GM23338 (cell line): ENCODE data around the gene TBX3. TPM values are rescaled to one million over a fixed set of nuclear protein-coding genes. Genes with fewer than 3 reads are reported as not detected.

Source experiments
- ATAC-seq: fragments of 200-7000 bp; cut with Tn5 transposase; 3 replicates; pipeline ENCODE4 v1.9.1; 2020
- DNase-seq: peaks from one replicate; pipeline ENCODE4 v3.0.0-alpha.2; 2015; ENCODE audit warnings: low spot score
- H2AFZ ChIP-seq: fragments of 200-600 bp; sonication (generic); 2 replicates; pipeline ENCODE4 v1.8.0; 2016; ENCODE audit warnings: antibody characterized with exemption, mild to moderate bottlenecking, moderate library complexity
- H3F3A ChIP-seq: fragments of 200-600 bp; sonication (generic); replicated peaks from 2 replicates; pipeline ENCODE4 v1.8.0; 2017; ENCODE audit warnings: antibody characterized with exemption, mixed run types, low read depth
- H3K27ac ChIP-seq: fragments of 200-600 bp; sonication (generic); 2 replicates; pipeline ENCODE4 v1.6.1; 2016; ENCODE audit warnings: low read depth
- H3K27me3 ChIP-seq: fragments of 200-600 bp; sonication (generic); 2 replicates; pipeline ENCODE4 v1.8.0; 2016; ENCODE audit warnings: mild to moderate bottlenecking, mixed run types, moderate library complexity; ENCODE audit not compliant: insufficient read depth
- H3K36me3 ChIP-seq: fragments of 200-600 bp; sonication (generic); 2 replicates; pipeline ENCODE4 v1.8.0; 2016; ENCODE audit warnings: mild to moderate bottlenecking; ENCODE audit not compliant: insufficient read depth
- H3K4me1 ChIP-seq: fragments of 200-600 bp; sonication (generic); 2 replicates; pipeline ENCODE4 v1.8.0; 2016; ENCODE audit warnings: mild to moderate bottlenecking, moderate library complexity; ENCODE audit not compliant: insufficient read depth
- H3K4me2 ChIP-seq: fragments of 200-600 bp; sonication (generic); 2 replicates; pipeline ENCODE4 v1.7.1; 2017; ENCODE audit warnings: mixed run types
- H3K4me3 ChIP-seq: fragments of 200-600 bp; sonication (generic); 2 replicates; pipeline ENCODE4 v1.6.1; 2016; ENCODE audit warnings: mixed run types
- H3K79me2 ChIP-seq: fragments of 200-600 bp; sonication (generic); replicated peaks from 2 replicates; pipeline ENCODE4 v1.8.0; 2017; ENCODE audit warnings: mild to moderate bottlenecking; ENCODE audit not compliant: insufficient read depth
- H3K9me2 ChIP-seq: fragments of 200-600 bp; sonication (generic); 2 replicates; pipeline ENCODE4 v1.8.0; 2017; ENCODE audit not compliant: insufficient read depth
- H4K20me1 ChIP-seq: fragments of 200-600 bp; sonication (generic); replicated peaks from 2 replicates; pipeline ENCODE4 v1.8.0; 2017; ENCODE audit warnings: mild to moderate bottlenecking; ENCODE audit not compliant: insufficient read depth
- H3K27ac Mint-ChIP-seq: 2 replicates; pipeline ENCODE4 v1.8.0; 2020; ENCODE audit warnings: inconsistent platforms, mild to moderate bottlenecking, moderate library complexity, mixed read lengths
- H3K27me3 Mint-ChIP-seq: 3 replicates; pipeline ENCODE4 v1.8.0; 2022; ENCODE audit warnings: low read depth, mild to moderate bottlenecking, moderate library complexity, mixed read lengths, inconsistent platforms; ENCODE audit not compliant: insufficient read depth, poor library complexity
- H3K36me3 Mint-ChIP-seq: 3 replicates; pipeline ENCODE4 v1.8.0; 2021; ENCODE audit warnings: low read depth, mild to moderate bottlenecking, inconsistent platforms, moderate library complexity, mixed read lengths
- H3K4me1 Mint-ChIP-seq: 3 replicates; pipeline ENCODE4 v1.8.0; 2020; ENCODE audit warnings: mild to moderate bottlenecking, inconsistent platforms, mixed read lengths
- H3K4me3 Mint-ChIP-seq: 3 replicates; pipeline ENCODE4 v1.8.0; 2021; ENCODE audit warnings: moderate library complexity, mild to moderate bottlenecking, inconsistent platforms, mixed read lengths
- H3K9me3 Mint-ChIP-seq: 3 replicates; pipeline ENCODE4 v1.8.0; 2020; ENCODE audit warnings: moderate library complexity, mild to moderate bottlenecking, inconsistent platforms, mixed read lengths
- CREB1 ChIP-seq: fragments of 250-450 bp; sonication (Bioruptor Pico); IDR thresholded peaks from 2 replicates; pipeline ENCODE4 v1.5.0; 2020; ENCODE audit warnings: low read depth, mild to moderate bottlenecking, moderate library complexity
- EZH2 ChIP-seq: fragments of 200-600 bp; sonication (generic); IDR thresholded peaks from one replicate; pipeline ENCODE4 v1.8.0; 2017; ENCODE audit warnings: antibody characterized with exemption, mild to moderate bottlenecking, low read depth; ENCODE audit not compliant: unreplicated experiment
- EZH2phosphoT487 ChIP-seq: fragments of 200-600 bp; sonication (generic); IDR thresholded peaks from one replicate; pipeline ENCODE4 v1.8.1; 2018; ENCODE audit warnings: antibody characterized with exemption; ENCODE audit not compliant: unreplicated experiment
- JUNB ChIP-seq: IDR thresholded peaks from one replicate; pipeline ENCODE4 v1.6.1; 2016; ENCODE audit warnings: antibody characterized with exemption; ENCODE audit not compliant: unreplicated experiment
- NANOG ChIP-seq: IDR thresholded peaks from 2 replicates; pipeline ENCODE4 v1.6.1; 2016; ENCODE audit warnings: antibody characterized with exemption, borderline replicate concordance
- POLR2AphosphoS5 ChIP-seq: IDR thresholded peaks from 2 replicates; pipeline ENCODE4 v1.6.1; 2016; ENCODE audit warnings: antibody characterized with exemption, low read depth
- REST ChIP-seq: IDR thresholded peaks from one replicate; pipeline ENCODE4 v1.6.1; 2018; ENCODE audit warnings: antibody characterized with exemption; ENCODE audit not compliant: unreplicated experiment
- STAT1 ChIP-seq: IDR thresholded peaks from one replicate; pipeline ENCODE4 v1.6.1; 2016; ENCODE audit warnings: antibody characterized with exemption; ENCODE audit not compliant: unreplicated experiment
- ZNF114 ChIP-seq: fragments of 250-450 bp; sonication (Bioruptor Pico); IDR thresholded peaks from 2 replicates; pipeline ENCODE4 v1.5.0; 2020; ENCODE audit warnings: mild to moderate bottlenecking, moderate library complexity
- ZNF331 ChIP-seq: fragments of 250-450 bp; sonication (Bioruptor Pico); IDR thresholded peaks from 2 replicates; pipeline ENCODE4 v1.5.0; 2020; ENCODE audit warnings: low read depth, mild to moderate bottlenecking, moderate library complexity
- ZNF462 ChIP-seq: fragments of 250-450 bp; sonication (Bioruptor Pico); IDR thresholded peaks from 2 replicates; pipeline ENCODE4 v1.5.0; 2020; ENCODE audit warnings: mild to moderate bottlenecking, moderate library complexity
- long read RNA-seq: library from polyadenylated mRNA; unstranded; transcript quantifications from one replicate; pipeline ENCODE4 v2.0.0, GENCODE V29; 2020; ENCODE audit not compliant: unreplicated experiment
- polyA plus RNA-seq: library from polyadenylated mRNA; unstranded; fragments of >200 nt; fragmentation: Nextera tagmentation; extraction: Ambion mirVana; gene quantifications from 2 replicates; pipeline ENCODE4 v1.2.1, GENCODE V29; 2016
- total RNA-seq: library from RNA; depleted of rRNA; stranded (reverse); fragments of >200 nt; shearing (Covaris generic); gene quantifications from 2 replicates; pipeline ENCODE4 v1.2.3, GENCODE V29; 2014; rRNA removed
- TF ChIP-seq, protein P1 (sequence below), 2 experiments: fragments of 200-600 bp in 1 of 2; sonication (generic) in 1 of 2; conservative IDR thresholded peaks; 2 replicates each; pipeline versions ENCODE4 v1.5.1 to v1.6.1; 2016 to 2017; ENCODE audit warnings: antibody characterized with exemption in 2 of 2, low read depth in 2 of 2, mild to moderate bottlenecking in 2 of 2, moderate library complexity in 1 of 2
- TF ChIP-seq, protein P2 (sequence below): IDR thresholded peaks from 2 replicates; pipeline ENCODE4 v1.6.1; 2016; ENCODE audit warnings: antibody characterized with exemption

TBX3 gene
- total RNA-seq (0.24 and 0.35 TPM in 2 replicates), polyA plus RNA-seq (0.18 and 0.33 TPM in 2 replicates)
- long read RNA-seq, partial matches to known transcripts, result 1 of 1 reads
- long read RNA-seq, other reads (novel, unspliced or antisense), result 0 of 1 reads

DNA sequence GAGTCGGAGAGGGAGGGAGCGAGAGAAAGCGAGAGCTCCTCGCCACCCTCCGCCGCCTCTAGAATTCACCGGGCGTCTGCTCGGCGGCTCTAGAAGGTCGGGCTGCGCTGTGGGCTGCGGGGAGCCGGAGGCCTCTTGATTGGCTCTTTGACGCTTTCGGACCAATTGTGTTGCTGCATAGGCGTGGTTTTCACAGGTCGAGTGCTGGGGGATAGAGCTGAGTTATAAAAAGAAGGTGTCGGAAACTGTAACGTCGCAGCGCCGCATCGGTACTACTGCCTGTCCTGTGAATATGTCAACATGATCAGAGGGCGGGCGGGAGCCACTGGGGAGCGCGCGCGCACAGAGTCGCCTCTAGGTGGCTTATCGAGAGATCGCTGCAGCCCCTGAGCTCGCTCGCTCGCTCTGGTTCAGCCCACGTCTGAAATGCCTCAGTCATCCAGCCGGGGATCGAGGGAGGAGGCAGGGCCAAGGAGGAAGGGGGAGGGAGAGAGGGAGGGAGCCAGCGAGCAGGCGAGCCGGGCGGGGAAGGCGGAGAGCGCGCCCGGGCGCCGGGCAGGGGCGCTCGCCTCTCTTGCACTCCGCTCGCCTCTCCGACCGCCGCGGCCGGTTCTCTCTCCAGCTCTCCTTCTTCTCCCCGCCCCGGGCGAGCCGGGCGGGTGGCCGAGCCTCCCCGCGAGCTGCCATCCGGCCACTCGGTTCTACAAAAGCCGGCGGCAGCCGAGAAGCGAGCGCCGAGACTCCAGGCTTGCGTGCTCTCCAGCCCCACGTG lies at the start of gene TBX3:
Gene TBX3, minus strand, starts transcription at position 78 of the 772 bp plus-strand sequence. CDS start 975 bp downstream, outside the sequence.
- H4K20me1 ChIP-seq, result peaks cover 32% of the 10 kb centered on the region
- H2AFZ ChIP-seq, result peak within 1 kb of the TSS; percentile 97
- peak; percentile 59 for ATAC-seq
- no peak for TF ChIP-seq ZNF114 (CRISPR knock-in tag)
- TF ChIP-seq ZNF331 (CRISPR knock-in tag), result no peak
- no peak for TF ChIP-seq NANOG
- no peak for TF ChIP-seq POLR2AphosphoS5
- no peak for TF ChIP-seq ZNF462 (CRISPR knock-in tag)
- TF ChIP-seq, protein P1, sequence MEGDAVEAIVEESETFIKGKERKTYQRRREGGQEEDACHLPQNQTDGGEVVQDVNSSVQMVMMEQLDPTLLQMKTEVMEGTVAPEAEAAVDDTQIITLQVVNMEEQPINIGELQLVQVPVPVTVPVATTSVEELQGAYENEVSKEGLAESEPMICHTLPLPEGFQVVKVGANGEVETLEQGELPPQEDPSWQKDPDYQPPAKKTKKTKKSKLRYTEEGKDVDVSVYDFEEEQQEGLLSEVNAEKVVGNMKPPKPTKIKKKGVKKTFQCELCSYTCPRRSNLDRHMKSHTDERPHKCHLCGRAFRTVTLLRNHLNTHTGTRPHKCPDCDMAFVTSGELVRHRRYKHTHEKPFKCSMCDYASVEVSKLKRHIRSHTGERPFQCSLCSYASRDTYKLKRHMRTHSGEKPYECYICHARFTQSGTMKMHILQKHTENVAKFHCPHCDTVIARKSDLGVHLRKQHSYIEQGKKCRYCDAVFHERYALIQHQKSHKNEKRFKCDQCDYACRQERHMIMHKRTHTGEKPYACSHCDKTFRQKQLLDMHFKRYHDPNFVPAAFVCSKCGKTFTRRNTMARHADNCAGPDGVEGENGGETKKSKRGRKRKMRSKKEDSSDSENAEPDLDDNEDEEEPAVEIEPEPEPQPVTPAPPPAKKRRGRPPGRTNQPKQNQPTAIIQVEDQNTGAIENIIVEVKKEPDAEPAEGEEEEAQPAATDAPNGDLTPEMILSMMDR (conservative IDR thresholded peaks at IDR 0.05; ENCODE audit: low read depth in 2 of 2), result peak in 1 of 2 experiments; percentile 36; a peak in 2 of 4 replicates
- no peak for TF ChIP-seq REST
- no peak for TF ChIP-seq EZH2
- TF ChIP-seq STAT1, result no peak
- TF ChIP-seq, protein P2, sequence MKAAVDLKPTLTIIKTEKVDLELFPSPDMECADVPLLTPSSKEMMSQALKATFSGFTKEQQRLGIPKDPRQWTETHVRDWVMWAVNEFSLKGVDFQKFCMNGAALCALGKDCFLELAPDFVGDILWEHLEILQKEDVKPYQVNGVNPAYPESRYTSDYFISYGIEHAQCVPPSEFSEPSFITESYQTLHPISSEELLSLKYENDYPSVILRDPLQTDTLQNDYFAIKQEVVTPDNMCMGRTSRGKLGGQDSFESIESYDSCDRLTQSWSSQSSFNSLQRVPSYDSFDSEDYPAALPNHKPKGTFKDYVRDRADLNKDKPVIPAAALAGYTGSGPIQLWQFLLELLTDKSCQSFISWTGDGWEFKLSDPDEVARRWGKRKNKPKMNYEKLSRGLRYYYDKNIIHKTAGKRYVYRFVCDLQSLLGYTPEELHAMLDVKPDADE, result no peak
- no peak for TF ChIP-seq EZH2phosphoT487
- TF ChIP-seq CREB1 (CRISPR knock-in tag), result 0 out of 2 replicates have a peak, but pooled peaks have one; percentile 24
- no peak for TF ChIP-seq JUNB
- peaks cover 94% of the 10 kb centered on the region for H3K27me3 ChIP-seq
- H3K27ac ChIP-seq, result no peak within 1 kb of the TSS
- peak within 1 kb of the TSS; percentile 80 for H3K4me2 ChIP-seq
- Mint-ChIP-seq H3K27me3 (peaks cover 98% of the 10 kb centered on the region), H3K9me3 (peaks cover 8% of the 10 kb centered on the region; the same call in 2 of the 3 replicates), H3K36me3 (no peaks in the 10 kb centered on the region), H3K4me3 (peak within 1 kb of the TSS; percentile 79), H3K27ac (no peak within 1 kb of the TSS), H3K4me1 (peaks cover 82% of the 10 kb centered on the region)
- peak within 1 kb of the TSS; percentile 69 for H3K4me3 ChIP-seq
- peaks cover 78% of the 10 kb centered on the region for H3K4me1 ChIP-seq
- no peaks in the 10 kb centered on the region for H3K36me3 ChIP-seq
- H3K79me2 ChIP-seq, result no peaks in the 10 kb centered on the region
- no peaks in the 10 kb centered on the region for H3K9me2 ChIP-seq
- peak; percentile 96 for DNase-seq
- H3F3A ChIP-seq, result peaks cover 64% of the 10 kb centered on the region
